Subcutaneous abdominal adipose tissue (tissue), 5 donors: ENCODE data around the gene NCAPG.

Experiments used
- H3K27ac ChIP-seq: one replicate; pipeline ENCODE4 v1.7.0; 2013; ENCODE audit warnings: low read depth, mild to moderate bottlenecking, inconsistent platforms, low read length, moderate library complexity
- H3K27me3 ChIP-seq, 5 donors: one replicate each; pipeline ENCODE4 v1.7.0; 2013; ENCODE audit warnings: low read length in 5 of 5, inconsistent platforms in 1 of 5; ENCODE audit not compliant: control insufficient read depth in 5 of 5, insufficient read depth in 4 of 5
- H3K36me3 ChIP-seq, 5 donors: one replicate each; pipeline ENCODE4 v1.7.0; 2013; ENCODE audit warnings: low read length in 5 of 5; ENCODE audit not compliant: control insufficient read depth in 5 of 5, insufficient read depth in 5 of 5
- H3K4me1 ChIP-seq, 5 donors: one replicate each; pipeline ENCODE4 v1.7.0; 2013; ENCODE audit warnings: low read length in 5 of 5, mild to moderate bottlenecking in 3 of 5, moderate library complexity in 1 of 5; ENCODE audit not compliant: control insufficient read depth in 5 of 5, insufficient read depth in 5 of 5
- H3K4me3 ChIP-seq, 5 donors: one replicate each; pipeline ENCODE4 v1.7.0; 2013; ENCODE audit warnings: low read length in 5 of 5, low read depth in 1 of 5
- H3K9ac ChIP-seq, 5 donors: one replicate each; pipeline ENCODE4 v1.7.0; 2013; ENCODE audit warnings: low read length in 5 of 5, mild to moderate bottlenecking in 4 of 5, moderate library complexity in 3 of 5
- H3K9me3 ChIP-seq, 5 donors: one replicate each; pipeline ENCODE4 v1.7.0; 2013; ENCODE audit warnings: low read length in 5 of 5; ENCODE audit not compliant: control insufficient read depth in 5 of 5
- donor health status: healthy.
- donor health status: healthy.
- donor health status: healthy.
- donor health status: healthy.
- donor health status: healthy.

NCAPG gene

GRCh38 chr4:17771284-17771908 lies 39.4 kb upstream of the NCAPG start:
- Histone ChIP-seq H3K27me3 (peaks cover 0 to 3% (median 0%) of the 10 kb centered on the region in 5 donors), H3K4me1 (no peaks in the 10 kb centered on the region), H3K4me3 (no peak overlapping the region), H3K36me3 (no peaks in the 10 kb centered on the region), H3K9ac (no peak overlapping the region), H3K27ac (no peak overlapping the region), H3K9me3 (no peaks in the 10 kb centered on the region)

DNA sequence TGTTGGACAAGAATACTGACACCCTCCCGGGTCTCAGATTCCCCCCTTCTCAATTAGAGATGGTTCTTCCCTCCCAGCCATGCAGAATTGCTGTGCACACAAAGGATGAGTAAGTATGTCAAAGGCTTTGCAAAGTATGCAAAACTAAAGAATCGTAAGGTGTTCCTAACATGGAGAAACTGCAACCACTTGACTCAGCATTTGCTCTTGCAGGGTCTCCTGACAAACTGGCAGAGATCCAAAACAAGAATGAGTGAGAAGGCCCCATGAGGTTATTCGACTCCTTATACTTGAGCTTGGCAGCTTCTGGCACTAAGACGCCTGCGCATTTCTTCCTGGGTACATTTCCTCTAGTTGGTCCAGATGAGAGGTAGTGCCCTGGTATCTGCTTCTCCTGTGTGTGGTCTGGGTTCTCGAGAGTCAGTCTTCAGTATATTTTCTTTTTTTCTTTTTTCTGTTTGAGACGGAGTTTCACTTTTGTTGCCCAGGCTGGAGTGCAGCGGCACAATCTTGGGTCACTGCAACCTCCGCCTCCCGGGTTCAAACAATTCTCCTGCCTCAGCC lies 37.6 kb upstream of the NCAPG start:
- Histone ChIP-seq H3K27me3 (peaks cover 0 to 3% (median 0%) of the 10 kb centered on the region in 5 donors), H3K36me3 (no peaks in the 10 kb centered on the region), H3K4me1 (no peaks in the 10 kb centered on the region), H3K9me3 (no peaks in the 10 kb centered on the region), H3K4me3 (no peak overlapping the region), H3K9ac (no peak overlapping the region), H3K27ac (no peak overlapping the region)

DNA sequence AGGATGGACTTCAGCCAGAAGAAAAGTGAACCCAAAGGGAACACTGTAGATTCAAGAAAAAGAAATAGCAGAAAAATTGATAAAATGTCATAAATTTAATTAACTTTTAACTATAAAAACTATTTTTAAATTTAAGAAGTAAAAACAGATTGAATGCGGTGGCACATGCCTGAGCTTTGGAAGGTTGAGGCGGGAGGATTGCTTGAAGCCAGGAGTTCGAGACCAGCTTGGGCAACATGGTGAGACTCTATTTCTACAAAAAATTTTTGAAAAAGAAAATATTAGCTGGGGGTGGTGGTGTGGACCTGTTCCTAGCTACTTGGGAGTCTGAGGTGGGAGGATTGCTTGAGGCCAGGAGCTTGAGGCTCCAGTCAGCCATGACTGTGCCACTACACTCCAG lies 32.3 kb upstream of the NCAPG start:
- Histone ChIP-seq H3K27ac (no peak overlapping the region), H3K9ac (no peak overlapping the region)

DNA sequence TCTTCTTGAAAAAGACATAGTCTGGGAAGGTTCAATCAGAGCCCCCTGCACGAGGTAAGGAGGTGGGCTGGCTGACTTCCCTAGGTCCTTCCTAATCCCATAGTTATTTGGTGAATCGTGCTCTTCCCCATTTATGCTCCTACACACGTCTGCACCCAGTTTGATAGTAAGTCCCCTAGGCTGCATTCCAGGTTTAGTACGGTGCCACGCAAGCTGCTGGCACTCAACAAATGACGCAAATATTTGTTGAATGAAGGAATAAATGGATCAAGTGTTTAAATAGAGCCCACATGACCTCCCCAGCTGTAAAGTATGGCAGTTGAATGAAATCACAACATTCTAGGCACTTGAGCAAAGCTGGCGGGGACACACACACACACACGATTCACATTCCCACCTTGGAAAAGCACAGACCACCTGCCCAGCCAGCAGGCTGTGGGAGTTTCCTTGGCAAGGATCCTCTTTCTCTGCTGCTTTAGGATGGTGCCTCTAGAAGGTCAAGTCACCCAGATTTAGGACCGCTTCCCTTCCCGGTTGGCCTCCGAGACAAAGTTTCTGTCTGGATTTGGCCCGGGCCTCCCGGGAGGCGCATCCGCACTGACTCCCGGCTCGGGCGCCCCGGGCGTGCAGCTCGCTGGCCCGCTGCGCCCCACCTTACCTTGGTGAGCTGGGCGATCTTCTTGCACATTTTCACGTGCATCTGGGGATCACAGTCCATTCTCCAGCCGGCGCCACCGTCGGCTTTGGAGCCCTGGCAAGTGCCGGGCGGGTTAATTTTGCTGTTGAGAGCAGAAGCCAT lies 30.1 kb upstream of the NCAPG start:
- H3K9ac ChIP-seq: no peak overlapping the region
- H3K27ac ChIP-seq: no peak overlapping the region
- no peaks in the 10 kb centered on the region for H3K9me3 ChIP-seq
- peak overlapping the region; percentile 40 to 65 (median 47) for H3K4me3 ChIP-seq
- H3K4me1 ChIP-seq: peaks cover 0 to 18% (median 18%) of the 10 kb centered on the region in 5 donors
- peaks cover 14 to 30% (median 21%) of the 10 kb centered on the region in 5 donors for H3K27me3 ChIP-seq
- no peaks in the 10 kb centered on the region for H3K36me3 ChIP-seq

More for the DNA sequence above, 32.3 kb upstream of the NCAPG start:
- Histone ChIP-seq H3K9me3 (no peaks in the 10 kb centered on the region), H3K36me3 (no peaks in the 10 kb centered on the region), H3K4me1 (peaks cover 0 to 18% (median 18%) of the 10 kb centered on the region in 5 donors), H3K4me3 (no peak overlapping the region), H3K27me3 (peaks cover 14 to 33% (median 21%) of the 10 kb centered on the region in 5 donors)

- no peaks in the 10 kb centered on the region for H3K9me3 ChIP-seq
- no peak within 1 kb of the TSS for H3K9ac ChIP-seq
- H3K4me3 ChIP-seq: peak within 1 kb of the TSS; percentile 40 to 65 (median 47)
- no peaks in the 10 kb centered on the region for H3K36me3 ChIP-seq
- H3K4me1 ChIP-seq: peaks cover 0 to 18% (median 18%) of the 10 kb centered on the region in 5 donors
- H3K27me3 ChIP-seq: peaks cover 14 to 30% (median 21%) of the 10 kb centered on the region in 5 donors
- no peak within 1 kb of the TSS for H3K27ac ChIP-seq
Observed at GRCh38 chr4:17781300-17782287, 29.2 kb upstream of the NCAPG start, which contains the start of gene FAM184B. Gene FAM184B, minus strand, starts transcription at chr4:17781621. Its CDS starts 322 bp downstream, at chr4:17781299.

GRCh38 chr4:17785858-17786257 lies 24.9 kb upstream of the NCAPG start:
- Histone ChIP-seq H3K27ac (no peak overlapping the region), H3K9ac (no peak overlapping the region), H3K27me3 (peaks cover 3 to 13% (median 12%) of the 10 kb centered on the region in 5 donors), H3K4me3 (no peak overlapping the region), H3K9me3 (no peaks in the 10 kb centered on the region), H3K4me1 (peaks cover 0 to 14% (median 12%) of the 10 kb centered on the region in 5 donors), H3K36me3 (no peaks in the 10 kb centered on the region)

DNA sequence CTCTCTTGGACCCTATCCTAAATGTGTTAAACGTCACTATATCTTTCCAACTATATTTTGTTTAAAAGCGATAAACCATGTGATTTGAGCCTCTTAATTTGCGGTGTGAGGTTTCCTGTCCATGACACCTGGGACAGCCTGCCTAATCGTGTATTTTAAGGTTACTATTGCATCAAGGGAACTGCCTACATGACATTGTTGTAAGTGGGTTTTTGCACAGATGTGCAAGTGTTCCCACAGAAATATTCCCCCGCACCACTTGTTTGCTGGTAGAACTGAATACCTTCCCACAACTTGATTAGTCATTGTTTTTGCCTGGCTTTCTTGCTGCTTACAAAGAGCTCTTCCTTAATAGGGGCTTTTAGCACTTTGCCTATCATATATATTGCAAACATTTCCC lies 24.2 kb upstream of the NCAPG start:
- Histone ChIP-seq H3K36me3 (no peaks in the 10 kb centered on the region), H3K9me3 (no peaks in the 10 kb centered on the region), H3K27ac (no peak overlapping the region), H3K4me1 (peaks cover 0 to 7% (median 5%) of the 10 kb centered on the region in 5 donors), H3K27me3 (peaks cover 0 to 6% (median 5%) of the 10 kb centered on the region in 5 donors), H3K9ac (no peak overlapping the region), H3K4me3 (no peak overlapping the region)

- H3K36me3 ChIP-seq: no peaks in the 10 kb centered on the region
- H3K4me1 ChIP-seq: no peaks in the 10 kb centered on the region
- H3K27me3 ChIP-seq: no peaks in the 10 kb centered on the region
- H3K9me3 ChIP-seq: no peaks in the 10 kb centered on the region
- H3K27ac ChIP-seq: no peak overlapping the region
- no peak overlapping the region for H3K9ac ChIP-seq
- no peak overlapping the region for H3K4me3 ChIP-seq
Observed at GRCh38 chr4:17787315-17787714, 23.5 kb upstream of the NCAPG start.

DNA sequence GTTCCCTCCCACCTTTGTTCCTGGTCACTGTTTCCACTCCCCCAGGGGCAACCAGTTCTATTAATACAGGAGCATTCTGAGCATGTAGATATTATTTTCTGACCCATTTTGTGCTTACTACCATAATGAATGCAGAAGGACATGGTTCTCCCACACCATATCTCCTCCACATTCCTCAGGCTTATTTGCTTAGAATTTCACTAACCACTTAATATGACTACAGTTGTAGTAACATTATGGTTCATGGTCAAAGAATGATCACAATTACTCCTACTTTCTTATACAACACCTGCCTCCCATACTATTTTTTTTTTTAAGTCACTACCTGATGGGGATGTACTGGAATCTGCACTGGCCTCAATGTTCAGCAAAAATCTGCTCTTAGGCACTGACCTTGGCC lies 21.8 kb upstream of the NCAPG start:
- Histone ChIP-seq H3K27ac (no peak overlapping the region), H3K4me3 (no peak overlapping the region), H3K9me3 (no peaks in the 10 kb centered on the region), H3K4me1 (no peaks in the 10 kb centered on the region), H3K36me3 (no peaks in the 10 kb centered on the region), H3K27me3 (no peaks in the 10 kb centered on the region), H3K9ac (no peak overlapping the region)
